ENCODE measurements around the gene NOTCH1.

Gene NOTCH1

GRCh38 chr9:136463578-136463977 lies 82.3 kb downstream of the NOTCH1 start:
- Histone ChIP-seq H3K79me2 (ENCODE audit: low read length) (peaks cover 3% of the 10 kb centered on the region; the same call in 1 of the 2 replicates), H3K9ac (ENCODE audit: low read length) (no peak overlapping the region), H3K9me2 (replicated peaks; ENCODE audit: insufficient read depth, low read length) (no peaks in the 10 kb centered on the region), H3K9me3 (replicated peaks; ENCODE audit: insufficient read depth, low read length) (no peaks in the 10 kb centered on the region), H3K4me3 (ENCODE audit: low read length) (no peak overlapping the region), H3K4me2 (ENCODE audit: low read depth, low read length) (no peak overlapping the region), H2AFZ (ENCODE audit: low read length) (no peak overlapping the region), H3K36me3 (replicated peaks; ENCODE audit: insufficient read depth, low read length) (peaks cover 2% of the 10 kb centered on the region), H3K27ac (ENCODE audit: low read length) (no peak overlapping the region), H3K4me1 (ENCODE audit: low read length) (no peaks in the 10 kb centered on the region), H3F3A (ENCODE audit: insufficient read depth, low read length) (no peaks in the 10 kb centered on the region), H4K20me1 (ENCODE audit: insufficient read depth, low read length) (no peaks in the 10 kb centered on the region), H3K27me3 (replicated peaks; ENCODE audit: insufficient read depth, low read length) (no peaks in the 10 kb centered on the region)
- TF ChIP-seq EZH2phosphoT487 (IDR thresholded peaks at IDR 0.05; ENCODE audit: low read length) (no peak), CTCF (IDR thresholded peaks at IDR 0.05; ENCODE audit: low read length) (no peak), EZH2 (optimal IDR thresholded peaks at IDR 0.05; ENCODE audit: low read depth, low read length) (no peak)
- DNase-seq = no peak

GRCh38 chr9:136462664-136463063 lies 83.2 kb downstream of the NOTCH1 start:
- peaks cover 2% of the 10 kb centered on the region for H3K36me3 ChIP-seq (replicated peaks; ENCODE audit: insufficient read depth, low read length)
- no peaks in the 10 kb centered on the region for H3K9me2 ChIP-seq (replicated peaks; ENCODE audit: insufficient read depth, low read length)
- no peaks in the 10 kb centered on the region for H3K9me3 ChIP-seq (replicated peaks; ENCODE audit: insufficient read depth, low read length)
- no peak for TF ChIP-seq EZH2 (optimal IDR thresholded peaks at IDR 0.05; ENCODE audit: low read depth, low read length)
- no peak for TF ChIP-seq EZH2phosphoT487 (IDR thresholded peaks at IDR 0.05; ENCODE audit: low read length)
- no peak for TF ChIP-seq CTCF (IDR thresholded peaks at IDR 0.05; ENCODE audit: low read length)
- H3K9ac ChIP-seq (ENCODE audit: low read length) = no peak overlapping the region
- DNase-seq = no peak
- H3K4me2 ChIP-seq (ENCODE audit: low read depth, low read length) = no peak overlapping the region
- no peaks in the 10 kb centered on the region for H3K4me1 ChIP-seq (ENCODE audit: low read length)
- no peak overlapping the region for H2AFZ ChIP-seq (ENCODE audit: low read length)
- peaks cover 3% of the 10 kb centered on the region; the same call in 1 of the 2 replicates for H3K79me2 ChIP-seq (ENCODE audit: low read length)
- H3F3A ChIP-seq (ENCODE audit: insufficient read depth, low read length) = no peaks in the 10 kb centered on the region
- no peaks in the 10 kb centered on the region for H4K20me1 ChIP-seq (ENCODE audit: insufficient read depth, low read length)
- H3K27ac ChIP-seq (ENCODE audit: low read length) = no peak overlapping the region
- H3K27me3 ChIP-seq (replicated peaks; ENCODE audit: insufficient read depth, low read length) = no peaks in the 10 kb centered on the region
- H3K4me3 ChIP-seq (ENCODE audit: low read length) = no peak overlapping the region

- Histone ChIP-seq H3K79me2 (ENCODE audit: low read length) (peaks cover 3% of the 10 kb centered on the region; the same call in 1 of the 2 replicates), H3K27me3 (replicated peaks; ENCODE audit: insufficient read depth, low read length) (no peaks in the 10 kb centered on the region), H3K36me3 (replicated peaks; ENCODE audit: insufficient read depth, low read length) (peaks cover 2% of the 10 kb centered on the region; the same call in 1 of the 2 replicates), H3K9ac (ENCODE audit: low read length) (no peak overlapping the region), H3K9me3 (replicated peaks; ENCODE audit: insufficient read depth, low read length) (no peaks in the 10 kb centered on the region), H2AFZ (ENCODE audit: low read length) (no peak overlapping the region), H4K20me1 (ENCODE audit: insufficient read depth, low read length) (no peaks in the 10 kb centered on the region), H3K27ac (ENCODE audit: low read length) (no peak overlapping the region), H3K4me1 (ENCODE audit: low read length) (no peaks in the 10 kb centered on the region), H3K4me2 (ENCODE audit: low read depth, low read length) (no peak overlapping the region), H3K4me3 (ENCODE audit: low read length) (no peak overlapping the region), H3F3A (ENCODE audit: insufficient read depth, low read length) (no peaks in the 10 kb centered on the region), H3K9me2 (replicated peaks; ENCODE audit: insufficient read depth, low read length) (no peaks in the 10 kb centered on the region)
- no peak for TF ChIP-seq EZH2phosphoT487 (IDR thresholded peaks at IDR 0.05; ENCODE audit: low read length)
- TF ChIP-seq CTCF (IDR thresholded peaks at IDR 0.05; ENCODE audit: low read length) = no peak
- no peak for TF ChIP-seq EZH2 (optimal IDR thresholded peaks at IDR 0.05; ENCODE audit: low read depth, low read length)
- DNase-seq = no peak
Observed at GRCh38 chr9:136460772-136461325, 85.0 kb downstream of the NOTCH1 start.
